Measurements from ENCODE around the gene KLB.

DNA sequence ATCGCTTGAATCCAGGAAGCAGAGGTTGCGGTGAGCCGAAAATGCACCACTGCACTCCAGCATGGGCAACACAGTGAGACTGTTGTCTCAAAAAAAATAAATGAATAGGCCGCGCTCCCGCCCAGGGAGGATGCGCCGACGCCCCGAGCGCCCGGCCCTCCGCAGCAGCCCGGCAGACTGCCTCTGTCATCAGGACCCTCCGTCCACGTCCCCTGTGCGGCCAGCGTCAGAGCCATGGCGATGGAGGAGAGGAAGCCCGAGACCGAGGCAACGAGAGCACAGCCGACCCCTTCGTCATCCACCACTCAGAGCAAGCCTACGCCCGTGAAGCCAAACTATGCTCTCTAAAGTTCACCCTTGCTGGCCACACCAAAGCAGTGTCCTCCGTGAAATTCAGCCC, 73.5 kb downstream of the KLB start:
- TF ChIP-seq, protein P1, sequence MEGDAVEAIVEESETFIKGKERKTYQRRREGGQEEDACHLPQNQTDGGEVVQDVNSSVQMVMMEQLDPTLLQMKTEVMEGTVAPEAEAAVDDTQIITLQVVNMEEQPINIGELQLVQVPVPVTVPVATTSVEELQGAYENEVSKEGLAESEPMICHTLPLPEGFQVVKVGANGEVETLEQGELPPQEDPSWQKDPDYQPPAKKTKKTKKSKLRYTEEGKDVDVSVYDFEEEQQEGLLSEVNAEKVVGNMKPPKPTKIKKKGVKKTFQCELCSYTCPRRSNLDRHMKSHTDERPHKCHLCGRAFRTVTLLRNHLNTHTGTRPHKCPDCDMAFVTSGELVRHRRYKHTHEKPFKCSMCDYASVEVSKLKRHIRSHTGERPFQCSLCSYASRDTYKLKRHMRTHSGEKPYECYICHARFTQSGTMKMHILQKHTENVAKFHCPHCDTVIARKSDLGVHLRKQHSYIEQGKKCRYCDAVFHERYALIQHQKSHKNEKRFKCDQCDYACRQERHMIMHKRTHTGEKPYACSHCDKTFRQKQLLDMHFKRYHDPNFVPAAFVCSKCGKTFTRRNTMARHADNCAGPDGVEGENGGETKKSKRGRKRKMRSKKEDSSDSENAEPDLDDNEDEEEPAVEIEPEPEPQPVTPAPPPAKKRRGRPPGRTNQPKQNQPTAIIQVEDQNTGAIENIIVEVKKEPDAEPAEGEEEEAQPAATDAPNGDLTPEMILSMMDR (optimal IDR thresholded peaks at IDR 0.05 in 1 of 3, IDR thresholded peaks at IDR 0.05 in 1 of 3, conservative IDR thresholded peaks at IDR 0.05 in 1 of 3; ENCODE audit: extremely low read depth in 1 of 3, insufficient read depth in 2 of 3, low read length in 3 of 3): no peak
- TF ChIP-seq EZH2 (IDR thresholded peaks at IDR 0.05; ENCODE audit: low read length): no peak
